Hematopoietic multipotent progenitor cell treated with erythropoietin and hydrocortisone succinate and interleukin-3 and kit ligand, for 6 days (in vitro differentiated cells): ENCODE results near the gene UTRN.
A peak's percentile ranks its signal among the peaks of the same experiment; 100 is the strongest.

Experiments
- DNase-seq: peaks from one replicate; pipeline ENCODE4 v3.0.0-alpha.2; 2015

Gene UTRN

DNA sequence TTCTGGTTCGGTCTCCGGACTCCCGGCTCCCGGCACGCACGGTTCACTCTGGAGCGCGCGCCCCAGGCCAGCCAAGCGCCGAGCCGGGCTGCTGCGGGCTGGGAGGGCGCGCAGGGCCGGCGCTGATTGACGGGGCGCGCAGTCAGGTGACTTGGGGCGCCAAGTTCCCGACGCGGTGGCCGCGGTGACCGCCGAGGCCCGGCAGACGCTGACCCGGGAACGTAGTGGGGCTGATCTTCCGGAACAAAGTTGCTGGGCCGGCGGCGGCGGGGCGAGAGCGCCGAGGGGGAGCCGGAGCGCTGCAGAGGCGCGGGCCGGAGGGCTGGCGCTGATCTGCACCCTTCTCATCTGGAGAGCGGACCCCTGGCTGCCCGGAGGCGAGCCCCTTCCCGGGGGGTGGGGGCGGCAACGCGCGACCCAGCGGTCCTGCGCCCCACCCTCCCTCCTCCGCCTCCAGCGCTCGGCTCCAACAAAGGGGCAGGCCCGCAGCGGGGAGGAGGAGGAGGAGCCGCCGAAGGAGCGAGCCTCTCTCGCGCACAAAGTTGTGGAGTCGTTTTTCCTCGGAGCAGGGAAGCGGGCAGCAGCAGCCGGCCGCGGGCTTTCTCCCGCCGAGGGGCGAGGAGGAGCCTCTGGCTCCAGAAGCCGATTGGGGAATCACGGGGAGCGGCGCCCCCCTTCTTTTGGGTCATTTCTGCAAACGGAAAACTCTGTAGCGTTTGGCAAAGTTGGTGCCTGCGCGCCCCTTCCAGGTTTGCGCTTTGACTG is at the start of gene UTRN:
UTRN (plus strand) TSS at position 553 of the 765 bp plus-strand sequence. CDS start 6,494 bp downstream, outside the sequence.
- peak; percentile 79 for DNase-seq

DNA sequence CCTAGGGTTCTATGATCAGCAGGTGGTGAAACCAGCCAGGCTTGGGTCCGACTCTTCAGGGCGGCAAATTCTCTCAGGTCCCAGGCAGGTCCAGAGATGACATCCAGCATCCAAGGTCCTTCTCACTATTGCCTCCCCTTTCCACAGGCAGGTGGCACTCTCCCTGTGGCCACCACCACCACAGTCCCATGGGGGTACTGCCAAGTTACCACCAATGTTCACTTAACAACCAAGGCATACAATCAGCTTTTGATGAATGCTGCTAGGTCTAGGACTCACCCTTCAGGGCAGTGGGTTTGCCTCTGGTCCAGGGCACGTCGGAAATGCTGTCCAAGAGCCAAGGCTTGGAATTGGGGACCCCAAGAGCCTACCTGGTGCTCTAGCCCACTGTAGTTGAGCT is 40.4 kb upstream of the UTRN start:
- no peak for DNase-seq

DNA sequence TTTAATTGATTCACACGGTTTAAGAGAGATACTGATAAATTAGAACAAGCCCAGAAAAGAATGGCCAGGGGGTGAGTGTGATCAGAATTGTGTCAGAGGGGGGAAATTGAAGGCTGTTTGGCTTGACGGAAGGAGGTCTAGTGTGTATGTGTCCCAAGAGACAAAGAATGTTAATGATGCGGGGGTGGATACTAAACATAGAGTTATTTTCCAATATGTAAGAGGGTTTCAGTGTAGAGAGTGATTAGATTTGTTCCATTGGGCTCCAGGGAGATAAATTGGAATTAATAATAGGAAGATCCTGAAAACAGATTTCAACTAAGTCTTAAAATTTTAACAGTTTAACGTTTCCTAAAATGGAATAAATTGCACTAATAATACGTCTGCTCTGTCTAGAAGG is 38.1 kb upstream of the UTRN start:
- no peak for DNase-seq

DNA sequence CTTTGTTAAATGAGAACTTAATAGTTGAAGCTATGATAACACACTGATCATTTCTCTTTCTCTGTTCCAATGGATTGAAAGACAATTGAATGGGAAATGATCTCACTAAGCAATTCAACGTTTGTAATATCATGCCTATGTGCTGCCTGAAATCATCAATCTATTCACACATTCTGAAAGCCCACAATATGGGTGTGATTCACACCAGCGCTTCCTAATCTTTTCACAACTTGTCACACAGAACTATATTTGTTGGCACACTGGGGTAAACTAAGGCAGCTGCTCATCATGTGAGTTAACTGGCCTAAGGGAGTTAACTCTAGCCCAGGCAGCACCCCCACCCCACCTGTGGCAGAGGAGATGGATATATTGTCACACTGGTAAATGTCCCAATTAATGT is 37.1 kb upstream of the UTRN start:
- DNase-seq = no peak

DNA sequence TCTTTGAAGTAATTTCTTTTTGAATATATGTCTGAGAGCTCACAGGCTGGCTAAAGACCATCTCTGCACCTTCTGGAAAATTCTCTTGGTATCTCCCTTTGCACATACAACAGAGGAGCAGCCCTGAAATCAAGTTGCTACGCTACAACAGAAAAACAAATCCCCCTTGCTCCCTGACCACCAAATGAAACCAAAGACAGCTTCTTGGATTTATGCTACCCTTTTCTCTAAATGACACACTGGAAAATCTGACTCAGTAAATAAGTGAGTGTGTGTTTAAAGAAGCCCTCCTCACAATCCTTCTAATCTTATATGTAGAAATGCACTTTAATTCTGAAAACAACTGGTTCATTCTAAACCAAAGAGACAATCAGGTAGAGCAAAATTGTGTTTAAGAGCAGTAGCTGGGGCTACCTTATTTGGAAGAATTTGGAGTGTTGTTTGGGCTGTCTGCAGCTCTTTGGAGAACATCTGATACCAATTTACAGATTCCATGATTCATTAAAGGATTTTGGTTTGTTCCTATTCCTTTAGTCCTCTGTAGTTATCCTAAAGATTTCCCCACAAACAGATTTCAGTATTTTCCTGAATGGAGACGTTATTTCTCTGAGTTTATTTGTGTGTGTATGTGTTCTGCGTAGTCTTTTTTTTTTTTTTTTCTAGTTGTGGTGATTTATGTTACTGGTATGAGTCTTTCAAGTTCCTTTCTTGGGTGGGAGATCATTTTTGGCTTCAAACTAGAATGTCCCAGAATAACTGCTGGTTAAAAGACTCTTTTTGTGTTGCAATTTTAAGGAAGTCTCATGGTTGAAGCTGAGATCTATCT is 36.4 kb upstream of the UTRN start:
- DNase-seq = no peak

DNA sequence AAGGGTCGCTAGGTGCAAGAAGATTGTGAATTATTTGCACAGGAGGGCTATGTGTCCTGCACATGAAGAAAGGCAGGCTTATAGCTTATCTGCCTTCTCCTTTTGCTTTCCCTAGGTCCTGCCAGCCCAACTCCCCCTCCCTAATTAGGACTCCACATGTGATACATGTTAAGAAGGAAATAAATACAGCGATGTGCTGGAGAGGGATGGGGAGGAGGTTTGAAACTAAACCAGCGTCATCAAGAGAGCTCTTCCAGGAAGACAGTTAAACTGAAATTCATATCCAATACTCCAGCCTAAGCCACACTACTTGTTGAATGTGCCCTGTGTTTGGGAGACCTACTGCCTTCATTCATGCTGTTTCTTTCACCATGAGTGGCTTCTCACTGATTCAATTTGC is 34.9 kb upstream of the UTRN start:
- DNase-seq = no peak

DNA sequence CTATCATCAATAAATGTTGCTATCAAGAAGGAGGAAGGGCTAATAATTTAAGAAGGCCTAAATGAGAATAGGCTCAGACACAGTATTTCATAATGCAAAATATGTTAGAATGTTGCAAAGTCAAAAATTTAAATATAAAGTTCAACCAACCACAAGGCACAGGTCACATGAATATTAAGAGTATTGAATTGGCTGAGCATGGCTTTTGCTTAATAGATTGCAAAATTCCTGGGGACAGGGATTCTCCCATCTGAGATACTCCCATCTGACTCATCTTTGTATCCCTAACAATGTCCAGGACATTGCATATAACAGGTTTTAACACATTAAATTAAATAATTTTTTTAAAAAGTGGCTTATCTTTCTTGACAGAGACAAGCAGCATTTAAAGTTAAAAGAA is 32.9 kb upstream of the UTRN start:
- no peak for DNase-seq

DNA sequence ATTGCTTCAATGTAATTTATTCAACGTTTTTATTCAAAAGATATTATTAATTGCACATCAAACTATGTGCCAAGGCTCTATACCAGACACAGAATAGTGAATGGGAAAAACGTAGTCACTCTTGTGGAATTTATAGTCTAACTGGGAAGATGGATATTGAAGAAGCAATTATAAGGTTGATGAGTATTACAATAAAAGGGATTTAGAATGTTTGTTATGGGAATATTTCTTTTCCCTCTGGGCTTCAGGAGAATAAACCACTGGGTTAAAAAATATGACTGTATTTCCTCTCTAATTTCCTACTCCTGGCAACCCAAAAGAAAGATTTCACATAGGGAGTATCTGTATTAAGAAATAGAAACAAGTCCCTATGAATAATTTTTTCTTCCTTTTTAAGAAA is 25.1 kb upstream of the UTRN start:
- DNase-seq = no peak

DNA sequence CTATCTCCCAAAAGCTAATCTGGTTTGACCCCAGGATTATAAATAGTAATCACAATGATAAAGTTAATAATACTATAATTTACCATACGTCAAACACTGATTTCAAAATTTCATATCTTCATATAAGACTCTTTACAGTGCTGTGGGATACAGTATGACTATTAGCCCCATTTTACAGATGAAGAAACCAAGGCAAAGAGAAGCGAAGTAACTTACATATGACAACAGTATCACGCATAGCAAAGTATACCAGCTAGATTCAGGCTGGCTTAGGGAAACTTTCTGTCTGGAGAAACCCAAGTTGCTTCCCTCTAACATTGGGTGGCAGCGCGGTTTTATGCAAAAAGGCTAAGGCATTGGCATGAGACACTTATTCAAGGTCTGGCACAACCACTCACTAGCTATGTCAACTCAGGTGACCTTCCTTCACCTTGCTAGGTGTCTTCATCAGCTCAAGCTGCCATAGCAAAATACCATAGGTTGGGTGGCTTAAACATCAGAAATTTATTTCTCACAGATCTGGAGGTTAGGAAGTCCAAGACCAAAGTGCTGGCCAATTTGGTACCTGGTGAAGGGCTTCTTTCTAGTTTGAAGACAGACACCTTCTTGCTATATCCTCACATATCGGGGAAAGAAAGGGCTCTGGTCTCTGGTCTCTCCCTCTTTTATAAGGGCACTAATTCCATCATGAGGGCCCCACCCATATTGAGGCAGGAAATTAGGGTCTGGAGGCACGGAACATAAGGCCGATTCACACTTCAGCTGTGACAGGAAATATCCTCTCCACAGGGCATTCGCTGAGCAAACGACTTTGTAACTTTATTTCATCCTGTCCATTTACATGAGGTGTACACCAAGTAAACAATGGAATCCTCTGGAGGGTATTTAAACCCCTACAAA is 22.4 kb upstream of the UTRN start:
- peak; percentile 24 for DNase-seq

DNA sequence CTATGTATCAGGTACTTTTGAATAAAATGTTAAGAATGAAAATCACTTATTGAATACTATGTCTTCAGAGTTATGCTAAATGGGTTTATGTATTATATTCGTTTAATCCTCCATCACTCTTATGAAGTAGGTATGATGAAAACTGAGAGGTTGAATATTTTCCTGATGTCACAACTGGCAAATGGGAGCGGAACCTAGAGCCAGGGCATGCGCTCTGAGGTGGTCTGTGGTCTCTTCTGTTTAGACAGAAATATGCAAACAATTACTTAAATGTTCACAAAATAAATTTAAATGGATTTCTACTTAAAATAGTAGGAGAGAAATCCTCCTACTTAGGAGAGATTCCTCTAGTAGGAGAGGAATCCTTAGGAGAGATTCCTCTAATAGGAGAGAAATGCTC is 21.3 kb upstream of the UTRN start:
- no peak for DNase-seq

DNA sequence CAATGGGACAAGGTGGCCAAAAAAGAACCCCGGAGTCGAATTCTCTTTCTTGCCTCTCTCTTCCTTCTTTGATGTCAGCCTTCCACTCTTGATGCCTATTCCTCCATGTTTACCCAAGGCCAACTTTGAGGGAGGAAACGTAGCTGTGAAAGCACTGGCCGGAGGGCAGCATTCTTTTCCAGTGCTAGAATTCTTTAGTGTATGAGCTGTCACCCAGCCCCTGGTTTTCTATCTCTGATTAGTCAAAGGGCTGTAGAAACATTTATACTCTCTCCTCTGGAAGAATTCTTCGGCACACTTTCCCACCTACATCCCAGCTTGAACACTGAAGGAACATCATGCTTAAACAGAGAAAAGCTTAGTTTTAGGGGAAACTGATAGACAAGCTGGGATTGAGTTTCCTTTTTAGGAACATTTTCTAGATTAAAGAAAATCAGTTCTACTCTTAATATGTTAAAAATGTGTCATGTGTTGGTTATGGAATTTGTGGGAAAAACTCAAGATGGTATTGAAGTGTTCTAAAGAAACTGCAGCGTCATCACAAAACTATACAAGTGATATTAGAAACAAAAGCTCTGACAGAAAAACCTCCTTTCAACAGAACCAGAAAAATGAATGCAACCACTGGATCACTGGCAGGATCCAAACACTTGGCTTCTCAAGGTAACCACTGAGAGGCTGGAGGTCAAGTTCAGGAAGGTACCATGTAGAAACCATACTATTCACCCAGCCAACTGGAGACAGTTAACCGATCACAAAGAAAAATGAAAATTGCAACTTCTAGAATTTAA is 20.7 kb upstream of the UTRN start:
- DNase-seq = no peak

DNA sequence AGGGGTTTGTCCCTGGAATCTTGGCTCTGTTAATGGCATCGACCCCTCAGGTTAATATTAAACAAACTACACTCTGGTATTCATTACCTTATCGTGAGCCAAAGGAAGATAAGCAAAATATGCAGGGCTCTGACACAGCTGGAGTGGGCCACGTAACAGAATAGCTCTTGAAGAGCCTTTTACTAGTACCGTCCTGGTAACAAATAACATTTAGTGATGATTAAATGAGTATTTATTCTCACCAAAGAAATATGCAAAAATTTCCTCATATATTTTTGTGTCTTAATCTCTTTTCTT is 20.1 kb upstream of the UTRN start:
- no peak for DNase-seq

DNA sequence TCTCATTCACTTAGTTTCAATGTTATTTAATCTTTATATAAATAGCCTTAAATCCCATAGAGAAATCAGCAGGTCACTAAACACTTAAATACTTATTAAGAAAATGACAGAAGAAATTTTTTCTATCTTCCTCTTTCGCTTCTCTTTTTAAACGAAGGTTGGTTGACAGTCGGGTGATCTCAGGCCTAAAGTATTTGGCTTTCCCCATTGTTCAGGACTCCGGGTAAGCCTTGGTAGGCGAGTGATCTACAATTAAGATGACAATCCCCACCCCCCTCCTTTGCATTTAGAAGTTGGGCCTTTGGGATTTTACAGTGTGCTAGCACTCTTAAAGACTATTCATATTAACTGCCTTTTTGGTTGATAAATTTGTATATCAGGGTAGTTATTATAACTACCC is 19.7 kb upstream of the UTRN start:
- DNase-seq = no peak

DNA sequence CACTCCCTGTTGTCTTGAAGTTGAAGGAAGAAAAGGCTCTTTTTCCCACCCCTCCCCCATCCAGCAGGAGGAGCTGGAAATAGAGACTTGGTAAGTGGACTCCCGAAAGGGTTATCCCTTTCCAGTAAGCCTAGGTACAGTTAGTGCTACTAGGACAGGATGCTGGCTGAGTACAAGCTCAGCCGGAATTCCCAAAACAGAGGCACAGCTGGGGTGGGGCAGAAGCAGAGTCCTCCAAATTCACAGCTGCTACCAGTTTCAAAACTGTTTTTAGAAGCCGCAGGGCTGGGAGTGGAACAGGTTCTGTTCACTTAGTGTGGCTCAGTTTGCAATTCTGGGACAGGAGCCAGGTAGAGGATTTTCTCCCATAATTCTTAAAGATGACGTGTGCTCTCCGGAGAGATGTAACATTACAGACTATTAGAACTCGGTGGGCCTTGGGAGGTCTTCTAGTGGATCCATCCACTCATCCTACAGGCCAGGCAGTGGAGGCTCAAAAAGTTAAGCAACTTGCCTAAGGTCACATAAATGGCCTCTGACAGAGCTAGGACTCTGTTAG is 19.0 kb upstream of the UTRN start:
- no peak for DNase-seq

DNA sequence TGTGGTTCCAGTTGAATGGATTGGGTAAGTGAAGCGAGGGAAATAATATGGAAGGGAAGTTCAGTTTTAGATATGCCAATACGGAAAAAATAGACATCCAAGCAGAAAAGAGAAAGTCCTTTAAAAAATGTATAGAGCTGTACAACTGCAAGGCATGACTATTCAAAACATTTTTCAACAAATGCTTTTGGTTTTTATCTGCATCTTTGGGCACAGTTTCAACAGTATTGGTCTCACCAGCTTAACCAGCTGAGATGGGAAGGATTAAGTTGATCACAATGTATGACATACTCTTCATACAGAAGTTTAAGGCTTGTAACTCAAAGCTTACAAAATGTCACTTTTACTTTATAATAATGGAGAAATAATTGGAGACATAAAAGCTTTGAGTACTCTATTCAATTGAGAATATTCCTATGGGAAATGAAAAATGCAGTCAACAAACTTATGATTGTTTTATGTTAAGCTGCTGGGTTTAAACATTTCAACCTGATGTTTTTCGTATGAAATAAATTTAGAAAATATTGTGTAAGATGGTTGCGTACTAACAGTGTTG is 16.3 kb upstream of the UTRN start:
- no peak for DNase-seq

DNA sequence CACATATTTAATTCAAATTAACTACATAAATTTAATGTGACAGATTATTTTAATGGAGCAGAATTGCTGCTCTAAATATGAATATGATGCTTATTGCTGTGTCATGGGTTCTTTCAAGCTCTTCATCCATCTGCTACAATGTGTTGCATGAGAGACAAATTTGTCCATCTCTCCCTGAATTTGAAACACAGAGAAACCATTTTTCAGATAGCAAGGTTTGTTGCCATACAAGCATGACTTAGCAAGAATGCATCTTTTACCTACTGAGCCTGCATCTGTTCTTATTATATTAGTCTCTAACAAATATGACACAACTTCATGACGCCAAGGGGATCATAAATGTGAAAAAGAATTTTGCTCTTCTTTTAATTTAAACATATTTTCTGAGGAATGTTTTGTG is 8.0 kb upstream of the UTRN start:
- DNase-seq = no peak

DNA sequence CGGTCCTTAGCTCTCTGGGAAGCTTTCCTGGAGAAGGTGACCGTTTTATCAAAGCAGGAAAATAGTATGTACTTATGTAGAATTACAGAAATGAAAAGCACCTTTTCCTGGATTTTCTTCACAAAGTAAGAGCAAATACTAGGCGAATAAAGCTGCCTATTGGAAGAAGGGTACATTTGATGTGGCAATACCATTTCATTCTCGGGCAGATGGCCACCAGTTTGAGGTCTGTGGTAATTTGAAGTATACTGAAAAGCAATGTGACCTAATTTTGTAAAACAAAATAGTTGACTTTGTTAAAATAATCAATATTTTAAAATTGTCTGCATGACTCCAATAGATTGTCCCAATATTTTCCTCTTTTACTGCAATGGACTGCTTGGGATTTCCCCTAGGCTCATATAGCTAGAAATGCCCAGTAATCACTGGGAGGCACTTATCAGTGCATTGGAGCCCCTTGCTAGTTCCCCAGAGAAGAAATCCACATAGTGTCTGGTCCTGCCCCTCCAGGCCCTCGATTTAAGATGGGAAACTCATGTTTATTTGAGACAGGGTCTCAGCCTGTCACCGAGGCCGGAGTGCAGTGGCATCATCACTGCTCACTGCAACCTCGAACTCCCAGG is 7.4 kb upstream of the UTRN start:
- DNase-seq = no peak

DNA sequence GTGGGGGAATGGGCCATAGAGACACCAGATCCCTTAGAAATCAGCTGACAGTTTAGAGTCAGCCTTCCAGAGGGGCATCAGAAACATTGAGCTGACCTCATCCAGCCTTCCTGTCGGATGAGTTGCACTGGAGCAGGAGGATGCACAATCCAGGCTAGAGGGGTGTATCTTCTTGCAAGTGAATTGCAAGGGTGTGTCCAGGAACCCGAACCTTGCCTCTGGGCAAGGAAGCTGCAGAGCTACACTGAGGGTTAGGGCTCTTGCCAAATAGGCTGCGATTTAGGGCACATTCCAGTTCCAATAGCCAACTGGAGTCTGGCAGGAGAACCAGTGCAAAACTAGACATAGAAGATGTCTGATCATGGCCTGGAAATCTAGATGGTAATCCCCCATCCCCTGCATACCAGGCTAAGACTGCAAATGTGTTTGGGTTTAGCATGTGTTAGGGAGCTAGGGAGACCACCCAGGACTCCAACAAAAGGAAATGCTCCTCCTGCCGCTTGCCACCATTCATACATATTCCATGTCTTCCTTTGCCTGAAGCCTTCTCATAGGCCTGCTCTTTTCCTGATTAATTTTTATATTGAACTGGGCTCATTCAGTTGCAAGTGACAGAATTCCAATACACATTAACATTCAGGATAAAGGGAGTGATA is 6.3 kb upstream of the UTRN start:
- DNase-seq = no peak

DNA sequence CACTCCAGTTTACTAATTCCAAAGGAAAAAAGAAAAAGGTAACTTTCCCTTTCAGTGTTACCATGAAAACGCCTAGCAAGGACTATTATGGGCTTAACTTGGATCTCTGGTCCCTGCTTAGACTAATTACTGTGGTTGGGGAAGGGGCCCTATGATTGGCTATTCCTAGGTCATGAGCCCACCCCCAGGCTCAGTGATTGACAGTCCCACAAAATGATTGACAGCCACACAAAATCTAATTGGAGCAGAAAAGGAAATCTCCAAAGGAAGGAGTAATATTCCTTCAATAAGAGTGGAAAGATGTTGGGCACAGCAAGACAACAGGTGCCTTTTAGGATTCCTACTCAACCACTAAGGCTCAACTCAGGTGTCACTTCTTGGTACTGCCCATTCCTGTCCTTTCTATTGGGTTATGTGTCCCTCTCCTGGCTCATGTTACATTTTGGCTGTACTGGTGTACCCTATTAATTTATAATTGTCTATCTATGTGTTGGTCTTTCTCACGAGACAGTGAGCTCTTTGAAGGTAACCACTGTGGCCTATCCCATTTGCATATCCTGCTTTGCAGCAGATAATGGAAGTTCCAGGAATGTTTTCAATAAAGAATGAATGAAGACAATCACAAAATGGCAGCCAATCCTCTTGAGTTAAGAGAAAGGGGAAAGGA is 5.5 kb upstream of the UTRN start:
- DNase-seq = no peak
